Endometrial microvascular endothelial cells (primary cell): Measurements from ENCODE around the gene GALNTL6. TPM values are rescaled to one million over a fixed set of nuclear protein-coding genes. Genes with fewer than 3 reads are reported as not detected.
"Not testable (repeated sequence)": the region's sequence is repeated elsewhere in the genome, so short reads cannot be mapped to it uniquely, and the experiment has no call there.

ENCODE experiments used
- in situ Hi-C: cut with HindIII; loops from 2 replicates; pipeline ENCODE4 v1.10.0; 2017; ENCODE audit warnings: low sequenced_read_pairs, low pct_unique_long_range_greater_than_20kb; ENCODE audit errors: inconsistent ontology term
- total RNA-seq: library from RNA; depleted of rRNA; stranded (reverse); fragments of >200 nt; gene quantifications from one replicate; pipeline ENCODE4 v1.2.3, GENCODE V29; 2015; ENCODE audit errors: inconsistent ontology term

Gene GALNTL6
- total RNA-seq, 1 donor from 2014 or later = not detected

- in situ Hi-C loops = no loop called here
Observed at GRCh38 chr4:172892300-172892699, 1079.1 kb downstream of the GALNTL6 start.

GRCh38 chr4:172895699-172896098, 1082.5 kb downstream of the GALNTL6 start:
- in situ Hi-C loops = no loop called here

GRCh38 chr4:172897046-172897445, 1083.8 kb downstream of the GALNTL6 start:
- in situ Hi-C loops = no loop called here

GRCh38 chr4:172898715-172899114, 1085.5 kb downstream of the GALNTL6 start:
- in situ Hi-C loops = no loop called here

- in situ Hi-C loops = no loop called here
Observed at GRCh38 chr4:172899861-172900260, 1086.7 kb downstream of the GALNTL6 start.

- in situ Hi-C loops = no loop called here
Observed at GRCh38 chr4:172900900-172901299, 1087.7 kb downstream of the GALNTL6 start.

- in situ Hi-C loops = not testable (repeated sequence)
Observed at GRCh38 chr4:172912468-172912867, 1099.3 kb downstream of the GALNTL6 start.

- in situ Hi-C loops = not testable (repeated sequence)
Observed at GRCh38 chr4:172917403-172917802, 1104.2 kb downstream of the GALNTL6 start.

- in situ Hi-C loops = no loop called here
Observed at GRCh38 chr4:172919269-172919668, 1106.1 kb downstream of the GALNTL6 start.

GRCh38 chr4:172927096-172927814, 1114.1 kb downstream of the GALNTL6 start:
- in situ Hi-C loops = no loop called here

GRCh38 chr4:172928347-172928746, 1115.1 kb downstream of the GALNTL6 start:
- in situ Hi-C loops = no loop called here

GRCh38 chr4:172938072-172938829, 1125.0 kb downstream of the GALNTL6 start:
- in situ Hi-C loops = no loop called here

- in situ Hi-C loops = no loop called here
Observed at GRCh38 chr4:172938870-172939269, 1125.7 kb downstream of the GALNTL6 start.

GRCh38 chr4:172942840-172943239, 1129.6 kb downstream of the GALNTL6 start:
- in situ Hi-C loops = no loop called here

- in situ Hi-C loops = no loop called here
Observed at GRCh38 chr4:172945611-172946010, 1132.4 kb downstream of the GALNTL6 start.

- in situ Hi-C loops = no loop called here
Observed at GRCh38 chr4:172946503-172946902, 1133.3 kb downstream of the GALNTL6 start.

GRCh38 chr4:172947594-172947993, 1134.4 kb downstream of the GALNTL6 start:
- in situ Hi-C loops = no loop called here

GRCh38 chr4:172950990-172951389, 1137.8 kb downstream of the GALNTL6 start:
- in situ Hi-C loops = no loop called here

- in situ Hi-C loops = no loop called here
Observed at GRCh38 chr4:172951679-172952451, 1138.7 kb downstream of the GALNTL6 start.
